Heart left ventricle (tissue), 16 donors: ENCODE data around the gene PIAS2. TPM values are rescaled to one million over a fixed set of nuclear protein-coding genes. Genes with fewer than 3 reads are reported as not detected.
"Not testable (repeated sequence)": the region's sequence is repeated elsewhere in the genome, so short reads cannot be mapped to it uniquely, and the experiment has no call there.

ENCODE experiments used
- ATAC-seq, 4 donors: fragments of 200-7000 bp; cut with Tn5 transposase; one replicate each; pipeline ENCODE4 v1.9.1; 2020 to 2022; ENCODE audit warnings: moderate library complexity in 4 of 4, mild to moderate bottlenecking in 3 of 4, moderate number of reproducible peaks in 1 of 4
- DNase-seq, 5 donors: peaks; one replicate each; pipeline ENCODE4 v3.0.0-alpha.2; 2020
- H3K27ac ChIP-seq, 12 donors: fragments of 200-600 bp; sonication (generic) in 4 of 12; one replicate each; pipeline versions ENCODE4 v1.5.0 to v1.8.0; 2016 to 2022; ENCODE audit warnings: mild to moderate bottlenecking in 2 of 12
- H3K27me3 ChIP-seq, 9 donors: fragments of 200-600 bp; sonication (generic) in 2 of 9; one replicate each; pipeline versions ENCODE4 v1.5.1 to v1.8.0; 2016 to 2022; ENCODE audit warnings: mild to moderate bottlenecking in 3 of 9
- H3K36me3 ChIP-seq, 9 donors: fragments of 200-600 bp; sonication (generic) in 2 of 9; one replicate each; pipeline versions ENCODE4 v1.5.0 to v1.8.0; 2018 to 2022; ENCODE audit warnings: mild to moderate bottlenecking in 2 of 9
- H3K4me1 ChIP-seq, 12 donors: fragments of 200-600 bp; sonication (generic) in 4 of 12; one replicate each; pipeline versions ENCODE4 v1.5.0 to v1.8.0; 2016 to 2022; ENCODE audit warnings: mild to moderate bottlenecking in 3 of 12
- H3K4me3 ChIP-seq, 12 donors: fragments of 200-600 bp; sonication (generic) in 4 of 12; one replicate each; pipeline versions ENCODE4 v1.5.0 to v1.8.0; 2017 to 2022; ENCODE audit warnings: mild to moderate bottlenecking in 9 of 12, moderate library complexity in 4 of 12
- H3K9me3 ChIP-seq, 12 donors: fragments of 200-600 bp; sonication (generic) in 4 of 12; one replicate each; pipeline versions ENCODE4 v1.5.0 to v1.8.0; 2016 to 2022; ENCODE audit warnings: mild to moderate bottlenecking in 1 of 12
- POLR2A ChIP-seq, 2 donors: fragments of 450-650 bp; IDR thresholded peaks; one replicate each; pipeline ENCODE4 v1.6.1; 2017; ENCODE audit warnings: antibody characterized with exemption in 2 of 2, mild to moderate bottlenecking in 2 of 2, moderate library complexity in 2 of 2
- WGBS, 4 donors: extraction: QIAGEN DNeasy Blood & Tissue Kit in 2 of 4; methylation state at CpG; one replicate each; pipeline versions ENCODE4 v1.1.5 to v1.1.7; 2013 to 2018; 5-methylcytosine and 5-hydroxymethylcytosine counted together
- intact Hi-C, 10 donors: fragments of 100-400 bp; cut with DNase I; formaldehyde crosslinking; loops; one replicate each; pipeline versions ENCODE4 v1.11.1 to v1.14.2; 2022
- polyA plus RNA-seq, 2 donors: library from polyadenylated mRNA; stranded (reverse); fragments of 200-250 nt; gene quantifications; one replicate each; pipeline ENCODE4 v1.2.3, GENCODE V29; 2013
- total RNA-seq, 9 donors: library from RNA; depleted of rRNA in 2 of 9; stranded (reverse); fragments of >200 nt in 2 of 9; fragmentation: NEBNext Ultra II Directional in 3 of 9; extraction: Animal tissue kit (Norgen Biotek cat#: 25700) in 3 of 9; gene quantifications; one replicate each; pipeline versions ENCODE4 v1.1.0 to v1.2.4, GENCODE V29; 2016 to 2023
- TF ChIP-seq, protein P1 (sequence below), 12 donors: fragments of 200-600 bp; sonication (generic) in 4 of 12; IDR thresholded peaks; one replicate each; pipeline versions ENCODE4 v1.5.0 to v1.8.0; 2018 to 2022; ENCODE audit warnings: antibody characterized with exemption in 12 of 12, mild to moderate bottlenecking in 5 of 12
- donor health status: ischemic (EF 13 %, LVEDD 7.1; RV severe dilation, severe dysfunction).
- donor health status: healthy with polysubstance abuse.
- donor health status: DM: no; HTN: yes; CAD: no.
- donor health status: DM: no; HTN: no; CAD: no.
- donor health status: ischemic (EF 25% LVEDD 6.9; RV normal size, moderate dysfunction).
- donor health status: ischemic (EF 25% LVEDD 5.7; RV mildly dilated, moderate dysfunction).
- donor health status: healthy.
- donor health status: DM: yes; HTN: yes; CAD: no.
- donor health status: ischemic (EF 35%, LVEDD 5.7; RV mildly dilated, moderate dysfunction).
- donor health status: nonischemic (EF 11% LVEDD 7.7; RV severe dilation, severe dysfunction).
- donor health status: DM: yes; HTN: yes; CAD: no.
- donor health status: PGD.
- donor health status: ischemic (EF 29% LVEDD 5.4; RV normal size, mild dysfunction).
- donor health status: nonischemic (EF 23%, LVEDD 6.1; RV moderate dilation, normal function).

Gene PIAS2
- total and polyA plus RNA-seq, 11 donors: 5.4 to 40.7 (median 30.9) TPM

DNA sequence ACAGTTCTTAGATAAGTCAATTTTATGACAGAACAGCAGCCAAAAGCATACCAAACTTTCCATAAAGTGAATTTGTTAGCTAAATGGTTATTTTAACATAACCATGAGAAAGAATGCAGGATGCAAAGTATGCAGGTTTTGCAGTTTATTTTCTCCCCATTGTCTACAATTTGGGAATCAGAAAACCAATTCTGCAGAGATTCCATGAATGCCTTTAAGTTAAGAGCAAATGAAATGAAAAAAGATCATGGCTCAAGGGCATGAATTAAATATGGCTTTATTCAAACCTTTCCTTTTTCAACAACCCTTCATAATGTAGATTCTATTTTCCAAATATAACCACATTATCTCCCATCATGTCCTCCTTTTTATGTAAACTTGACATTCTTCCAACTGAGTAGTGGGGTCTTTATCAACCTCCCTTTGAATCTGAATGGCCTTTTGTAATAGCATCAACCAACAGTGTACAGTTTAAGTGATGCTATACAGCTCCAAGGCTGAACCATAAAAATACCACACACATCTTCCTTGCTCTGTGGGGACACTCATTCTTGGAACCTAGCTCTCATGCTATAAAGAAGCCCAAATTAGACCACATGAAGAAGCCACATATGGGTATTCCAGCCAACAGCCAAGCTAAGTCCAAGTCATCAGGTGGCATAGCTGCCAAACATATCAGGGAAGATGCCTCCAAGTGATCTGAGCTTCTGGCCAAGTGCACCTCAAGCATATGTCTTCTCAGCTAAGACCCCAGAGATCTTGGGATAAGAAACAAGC is 49.8 kb downstream of the PIAS2 start:
- Histone ChIP-seq H3K4me1 (peaks cover 0 to 7% (median 0%) of the 10 kb centered on the region in 12 donors), H3K36me3 (peaks cover 0 to 12% (median 0%) of the 10 kb centered on the region in 9 donors), H3K9me3 (peaks cover 0 to 26% (median 13%) of the 10 kb centered on the region in 12 donors), H3K27ac (no peak overlapping the region), H3K27me3 (no peaks in the 10 kb centered on the region), H3K4me3 (no peak overlapping the region)
- ATAC-seq (no peak), DNase-seq (no peak)
- intact Hi-C loops: no loop called here
- no peak for TF ChIP-seq POLR2A (IDR thresholded peaks at IDR 0.05)
- TF ChIP-seq, protein P1, sequence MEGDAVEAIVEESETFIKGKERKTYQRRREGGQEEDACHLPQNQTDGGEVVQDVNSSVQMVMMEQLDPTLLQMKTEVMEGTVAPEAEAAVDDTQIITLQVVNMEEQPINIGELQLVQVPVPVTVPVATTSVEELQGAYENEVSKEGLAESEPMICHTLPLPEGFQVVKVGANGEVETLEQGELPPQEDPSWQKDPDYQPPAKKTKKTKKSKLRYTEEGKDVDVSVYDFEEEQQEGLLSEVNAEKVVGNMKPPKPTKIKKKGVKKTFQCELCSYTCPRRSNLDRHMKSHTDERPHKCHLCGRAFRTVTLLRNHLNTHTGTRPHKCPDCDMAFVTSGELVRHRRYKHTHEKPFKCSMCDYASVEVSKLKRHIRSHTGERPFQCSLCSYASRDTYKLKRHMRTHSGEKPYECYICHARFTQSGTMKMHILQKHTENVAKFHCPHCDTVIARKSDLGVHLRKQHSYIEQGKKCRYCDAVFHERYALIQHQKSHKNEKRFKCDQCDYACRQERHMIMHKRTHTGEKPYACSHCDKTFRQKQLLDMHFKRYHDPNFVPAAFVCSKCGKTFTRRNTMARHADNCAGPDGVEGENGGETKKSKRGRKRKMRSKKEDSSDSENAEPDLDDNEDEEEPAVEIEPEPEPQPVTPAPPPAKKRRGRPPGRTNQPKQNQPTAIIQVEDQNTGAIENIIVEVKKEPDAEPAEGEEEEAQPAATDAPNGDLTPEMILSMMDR (IDR thresholded peaks at IDR 0.05): no peak

DNA sequence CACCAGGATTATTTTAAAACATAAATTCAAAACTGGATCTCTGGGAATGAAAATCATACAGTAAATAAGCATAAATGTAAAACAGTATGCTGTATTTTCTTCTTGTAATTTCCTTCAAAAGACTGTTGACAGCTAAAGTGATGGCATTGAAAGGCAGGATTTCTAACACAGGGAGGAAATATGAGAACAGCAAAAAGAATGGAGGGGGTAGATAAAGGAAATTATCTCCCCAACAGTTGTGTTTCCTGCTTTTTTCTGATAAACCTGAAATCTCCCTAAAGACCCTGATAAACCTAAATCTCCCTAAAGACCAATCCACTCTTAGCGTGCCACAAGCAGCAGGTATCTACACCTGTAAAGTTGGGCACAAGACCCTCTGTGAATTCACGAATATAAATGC is 50.8 kb downstream of the PIAS2 start:
- peaks cover 0 to 14% (median 0%) of the 10 kb centered on the region in 9 donors for H3K36me3 ChIP-seq
- no peak for TF ChIP-seq POLR2A (IDR thresholded peaks at IDR 0.05)
- TF ChIP-seq, protein P1 (IDR thresholded peaks at IDR 0.05): no peak
- ATAC-seq (no peak), DNase-seq (no peak)
- peaks cover 0 to 26% (median 13%) of the 10 kb centered on the region in 12 donors for H3K9me3 ChIP-seq
- H3K27ac ChIP-seq: no peak overlapping the region
- no peaks in the 10 kb centered on the region for H3K27me3 ChIP-seq
- H3K4me1 ChIP-seq: peaks cover 0 to 7% (median 0%) of the 10 kb centered on the region in 12 donors
- 60 to 69% (median 64%) methylated on average over 2 of the region's 2 CpGs for WGBS, 4 donors
- intact Hi-C loops: no loop called here
- no peak overlapping the region for H3K4me3 ChIP-seq

DNA sequence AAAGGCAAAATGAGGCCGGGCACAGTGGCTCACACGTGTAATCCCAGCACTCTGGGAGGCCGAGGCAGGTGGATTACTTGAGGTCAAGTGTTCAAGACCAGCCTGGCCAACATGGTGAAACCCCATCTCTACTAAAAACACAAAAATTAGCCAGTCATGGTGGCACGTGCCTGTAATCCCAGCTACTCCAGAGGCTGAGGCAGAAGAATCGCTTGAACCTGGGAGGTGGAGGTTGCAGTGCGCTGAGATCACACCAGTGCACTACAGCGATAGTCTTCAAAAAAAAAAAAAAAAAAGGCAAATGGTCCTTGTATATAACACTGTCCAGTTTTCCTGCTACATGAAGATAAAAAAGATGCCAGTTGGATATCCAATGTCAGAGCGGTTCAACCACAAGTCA is 52.1 kb downstream of the PIAS2 start:
- 96 to 98% (median 97%) methylated on average over 8 of the region's 8 CpGs for WGBS, 4 donors
- H3K4me1 ChIP-seq, DNase-seq, H3K27me3 ChIP-seq, ATAC-seq, H3K4me3 ChIP-seq, intact Hi-C loops, H3K27ac ChIP-seq: not testable (repeated sequence)
- H3K9me3 ChIP-seq: peaks cover 0 to 26% (median 13%) of the 10 kb centered on the region in 12 donors
- H3K36me3 ChIP-seq: peaks cover 0 to 14% (median 0%) of the 10 kb centered on the region in 9 donors

DNA sequence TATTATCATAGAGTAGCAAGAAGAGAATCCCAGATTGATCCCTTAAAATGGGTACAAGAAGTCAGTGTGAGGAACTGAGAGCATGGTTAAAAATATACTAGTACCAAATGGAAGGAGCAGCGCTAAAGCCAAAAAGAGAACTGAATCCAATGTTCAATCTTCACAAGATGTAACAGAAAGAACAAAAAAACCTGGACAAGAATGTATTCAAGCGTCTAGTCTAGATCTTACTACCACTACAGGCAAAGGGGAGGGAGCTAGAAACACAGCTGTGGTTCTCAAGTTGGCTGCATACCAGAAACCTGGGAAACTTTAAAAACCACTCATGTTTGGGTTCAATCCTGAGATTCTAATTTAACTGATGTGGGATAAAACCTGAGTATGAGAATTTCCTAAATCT is 57.5 kb downstream of the PIAS2 start:
- intact Hi-C loops: no loop called here
- no peak overlapping the region for H3K4me3 ChIP-seq
- H3K4me1 ChIP-seq: peaks cover 0 to 7% (median 0%) of the 10 kb centered on the region in 12 donors
- DNase-seq (no peak), ATAC-seq (peak in 1 of 4 donors; percentile 20)
- H3K27ac ChIP-seq: no peak overlapping the region
- H3K36me3 ChIP-seq: peaks cover 0 to 23% (median 3%) of the 10 kb centered on the region in 9 donors
- H3K27me3 ChIP-seq: no peaks in the 10 kb centered on the region
- H3K9me3 ChIP-seq: no peaks in the 10 kb centered on the region
- no peak for TF ChIP-seq POLR2A (IDR thresholded peaks at IDR 0.05)
- TF ChIP-seq, protein P1 (IDR thresholded peaks at IDR 0.05): no peak
- WGBS, 4 donors: 74 to 88% (median 79%) methylated on average over 2 of the region's 2 CpGs
